HEK293 (cell line): ENCODE measurements around the gene OR5T2.

Experiments used
- CTCF ChIP-seq: fragments of 450-650 bp; formaldehyde crosslinking; IDR thresholded peaks from 2 replicates; pipeline ENCODE4 v1.5.1; 2016; ENCODE audit warnings: missing biosample characterization, missing genetic modification characterization
- HOXA7 ChIP-seq: sonication (generic); formaldehyde crosslinking; IDR thresholded peaks from 2 replicates; pipeline ENCODE4 v1.8.1; 2022; ENCODE audit warnings: missing genetic modification reagents, borderline replicate concordance
- MZF1 ChIP-seq: fragments of 450-650 bp; formaldehyde crosslinking; IDR thresholded peaks from 2 replicates; pipeline ENCODE4 v1.5.1; 2017; ENCODE audit warnings: missing biosample characterization, missing genetic modification characterization, borderline replicate concordance
- ZNF473 ChIP-seq: fragments of 450-650 bp; formaldehyde crosslinking; IDR thresholded peaks from 2 replicates; pipeline ENCODE4 v1.5.1; 2017; ENCODE audit warnings: missing biosample characterization, missing genetic modification characterization
- ZNF837 ChIP-seq: fragments of 450-650 bp; formaldehyde crosslinking; IDR thresholded peaks from 2 replicates; pipeline ENCODE4 v1.5.1; 2016; ENCODE audit warnings: missing biosample characterization, missing genetic modification characterization

- no peak for TF ChIP-seq CTCF (tag by site-specific recombination)
- no peak for TF ChIP-seq HOXA7
- TF ChIP-seq ZNF837 (tag by site-specific recombination): no peak
- TF ChIP-seq ZNF473 (tag by site-specific recombination): no peak
- no peak for TF ChIP-seq MZF1 (tag by site-specific recombination)
Observed at GRCh38 chr11:56214537-56214936, 19.5 kb downstream of the OR5T2 start.
